CD1c-positive myeloid dendritic cell (primary cell): ENCODE measurements around the gene TTC12.
A peak's percentile ranks its signal among the peaks of the same experiment; 100 is the strongest.

Experiments used
- DNase-seq: peaks from one replicate; pipeline ENCODE4 v3.0.0-alpha.2; 2016; ENCODE audit errors: extremely low spot score

The TTC12 gene

GRCh38 chr11:113331441-113331840 lies 17.1 kb downstream of the TTC12 start:
- no peak for DNase-seq

- no peak for DNase-seq
These were observed 17.6 kb downstream of the TTC12 start for GRCh38 chr11:113332023-113332422.

- no peak for DNase-seq
These were observed 18.4 kb downstream of the TTC12 start for GRCh38 chr11:113332638-113333329.

GRCh38 chr11:113334183-113334582 lies 19.8 kb downstream of the TTC12 start:
- no peak for DNase-seq

GRCh38 chr11:113338730-113339129 lies 24.3 kb downstream of the TTC12 start:
- DNase-seq = no peak

- no peak for DNase-seq
These were observed 25.7 kb downstream of the TTC12 start for GRCh38 chr11:113339929-113340589.

GRCh38 chr11:113341388-113342165 lies 27.2 kb downstream of the TTC12 start:
- no peak for DNase-seq

GRCh38 chr11:113345978-113346377 lies 31.6 kb downstream of the TTC12 start:
- DNase-seq = no peak

GRCh38 chr11:113349528-113349927 lies 35.1 kb downstream of the TTC12 start:
- no peak for DNase-seq

- no peak for DNase-seq
These were observed 36.1 kb downstream of the TTC12 start for GRCh38 chr11:113350336-113351067.

GRCh38 chr11:113351068-113351450 lies 36.7 kb downstream of the TTC12 start:
- no peak for DNase-seq

GRCh38 chr11:113351480-113351879 lies 37.1 kb downstream of the TTC12 start:
- no peak for DNase-seq

GRCh38 chr11:113356203-113356602 lies 41.8 kb downstream of the TTC12 start:
- no peak for DNase-seq

GRCh38 chr11:113363406-113363805 lies 49.0 kb downstream of the TTC12 start:
- DNase-seq = no peak

- DNase-seq = no peak
These were observed 49.7 kb downstream of the TTC12 start for GRCh38 chr11:113363996-113364641.

GRCh38 chr11:113365895-113366294 lies 51.5 kb downstream of the TTC12 start:
- DNase-seq = no peak

- no peak for DNase-seq
These were observed 55.0 kb downstream of the TTC12 start for GRCh38 chr11:113369411-113369810.

- DNase-seq = no peak
These were observed 56.3 kb downstream of the TTC12 start for GRCh38 chr11:113370634-113371033.

- no peak for DNase-seq
These were observed 57.9 kb downstream of the TTC12 start for GRCh38 chr11:113372309-113372708.

GRCh38 chr11:113373306-113373705 lies 58.9 kb downstream of the TTC12 start:
- DNase-seq = peak; percentile 1

- DNase-seq = no peak
These were observed 59.7 kb downstream of the TTC12 start for GRCh38 chr11:113373981-113374560.
